Measurements from ENCODE around the gene TUBGCP6. TPM values are rescaled to one million over a fixed set of nuclear protein-coding genes. Genes with fewer than 3 reads are reported as not detected.

Gene TUBGCP6
- total RNA-seq, 1 donor from 2014 or later: 58.1 TPM

- H3K9me3 ChIP-seq: no peaks in the 10 kb centered on the region
- no peak for TF ChIP-seq CTCF (IDR thresholded peaks at IDR 0.05)
- H3K27me3 ChIP-seq: no peaks in the 10 kb centered on the region
- H3K4me1 ChIP-seq: peaks cover 13 to 35% of the 10 kb centered on the region in 2 donors
- peaks cover 13 to 26% of the 10 kb centered on the region in 2 donors for H3K36me3 ChIP-seq
- H3K4me3 ChIP-seq: peak overlapping the region; percentile 70 to 91
- DNase-seq (ENCODE audit: low spot score in 2 of 2): no peak
- peak overlapping the region; percentile 92 to 95 for H3K27ac ChIP-seq
- intact Hi-C loops (cut with DNase I): loop anchor here (2.0 to 5.0 kb wide), 5 partner anchors 42 to 383 kb away; partner anchors contain the start of genes ARSA, LMF2, PPP6R2 and SELENOO
Measured at GRCh38 chr22:50243685-50244419, 971 bp downstream of the TUBGCP6 start.

GRCh38 chr22:50242406-50242949 lies 2.3 kb downstream of the TUBGCP6 start:
- Histone ChIP-seq H3K27ac (no peak overlapping the region), H3K4me3 (peak overlapping the region; percentile 70 to 91), H3K4me1 (peaks cover 13 to 35% of the 10 kb centered on the region in 2 donors), H3K27me3 (no peaks in the 10 kb centered on the region), H3K36me3 (peaks cover 20 to 22% of the 10 kb centered on the region in 2 donors), H3K9me3 (no peaks in the 10 kb centered on the region)
- DNase-seq (ENCODE audit: low spot score in 2 of 2): no peak
- no peak for TF ChIP-seq CTCF (IDR thresholded peaks at IDR 0.05)
- intact Hi-C loops (cut with DNase I): loop anchor here (5.0 kb wide), 2 partner anchors 40 to 385 kb away; partner anchors contain the start of genes ARSA and SELENOO

GRCh38 chr22:50238755-50239154 lies 6.1 kb downstream of the TUBGCP6 start:
- no peak overlapping the region for H3K4me3 ChIP-seq
- TF ChIP-seq CTCF (IDR thresholded peaks at IDR 0.05): no peak
- no peaks in the 10 kb centered on the region for H3K9me3 ChIP-seq
- peaks cover 8 to 26% of the 10 kb centered on the region in 2 donors for H3K4me1 ChIP-seq
- no peak overlapping the region for H3K27ac ChIP-seq
- intact Hi-C loops (cut with DNase I): no loop called here
- H3K36me3 ChIP-seq: peaks cover 22 to 29% of the 10 kb centered on the region in 2 donors
- H3K27me3 ChIP-seq: no peaks in the 10 kb centered on the region
- DNase-seq (ENCODE audit: low spot score in 2 of 2): no peak

GRCh38 chr22:50236731-50237409 lies 8.0 kb downstream of the TUBGCP6 start:
- no peak for TF ChIP-seq CTCF (IDR thresholded peaks at IDR 0.05)
- no peak for DNase-seq (ENCODE audit: low spot score in 2 of 2)
- H3K36me3 ChIP-seq: peaks cover 29 to 31% of the 10 kb centered on the region in 2 donors
- intact Hi-C loops (cut with DNase I): no loop called here
- no peak overlapping the region for H3K27ac ChIP-seq
- H3K27me3 ChIP-seq: no peaks in the 10 kb centered on the region
- no peaks in the 10 kb centered on the region for H3K9me3 ChIP-seq
- peaks cover 0 to 9% of the 10 kb centered on the region in 2 donors for H3K4me1 ChIP-seq
- no peak overlapping the region for H3K4me3 ChIP-seq

GRCh38 chr22:50233223-50233622 lies 11.6 kb downstream of the TUBGCP6 start:
- Histone ChIP-seq H3K4me3 (no peak overlapping the region), H3K9me3 (no peaks in the 10 kb centered on the region), H3K36me3 (peaks cover 29 to 32% of the 10 kb centered on the region in 2 donors), H3K4me1 (no peaks in the 10 kb centered on the region), H3K27me3 (no peaks in the 10 kb centered on the region), H3K27ac (no peak overlapping the region)
- intact Hi-C loops (cut with DNase I): no loop called here
- DNase-seq (ENCODE audit: low spot score in 2 of 2): no peak
- TF ChIP-seq CTCF (IDR thresholded peaks at IDR 0.05): no peak

All from ascending aorta (tissue), 2 donors.